ENCODE data around the gene TUBA4B.

Gene TUBA4B

GRCh38 chr2:219291910-219292490 is 39.0 kb downstream of the TUBA4B start:
- Histone ChIP-seq H3K36me3 (ENCODE audit: insufficient read depth, low read length) (no peaks in the 10 kb centered on the region), H3K9me3 (ENCODE audit: low read depth, low read length) (no peaks in the 10 kb centered on the region), H3K4me3 (no peak overlapping the region), H3K9ac (ENCODE audit: insufficient read length) (no peak overlapping the region), H3K27ac (no peak overlapping the region)
- DNase-seq (ENCODE audit: low read depth, low spot score), result no peak
- TF ChIP-seq EZH2 (IDR thresholded peaks at IDR 0.05), result no peak
- TF ChIP-seq FOXP2 (optimal IDR thresholded peaks at IDR 0.05; ENCODE audit: control extremely low read depth, extremely low read length, insufficient read depth), result no peak
- TF ChIP-seq POLR2AphosphoS5 (IDR thresholded peaks at IDR 0.05; ENCODE audit: borderline replicate concordance, low read depth, low read length), result no peak

- H3K27ac ChIP-seq, result no peak overlapping the region
- H3K9ac ChIP-seq (ENCODE audit: insufficient read length), result no peak overlapping the region
- no peak for TF ChIP-seq POLR2AphosphoS5 (IDR thresholded peaks at IDR 0.05; ENCODE audit: borderline replicate concordance, low read depth, low read length)
- no peak for TF ChIP-seq FOXP2 (optimal IDR thresholded peaks at IDR 0.05; ENCODE audit: control extremely low read depth, extremely low read length, insufficient read depth)
- TF ChIP-seq EZH2 (IDR thresholded peaks at IDR 0.05), result no peak
- no peaks in the 10 kb centered on the region for H3K9me3 ChIP-seq (ENCODE audit: low read depth, low read length)
- no peak overlapping the region for H3K4me3 ChIP-seq
- no peaks in the 10 kb centered on the region for H3K36me3 ChIP-seq (ENCODE audit: insufficient read depth, low read length)
- no peak for DNase-seq (ENCODE audit: low read depth, low spot score)
Measured at GRCh38 chr2:219292616-219293015, 39.6 kb downstream of the TUBA4B start.

- no peak overlapping the region for H3K4me3 ChIP-seq
- TF ChIP-seq EZH2 (IDR thresholded peaks at IDR 0.05), result no peak
- TF ChIP-seq POLR2AphosphoS5 (IDR thresholded peaks at IDR 0.05; ENCODE audit: borderline replicate concordance, low read depth, low read length), result no peak
- no peak for TF ChIP-seq FOXP2 (optimal IDR thresholded peaks at IDR 0.05; ENCODE audit: control extremely low read depth, extremely low read length, insufficient read depth)
- no peaks in the 10 kb centered on the region for H3K36me3 ChIP-seq (ENCODE audit: insufficient read depth, low read length)
- no peak overlapping the region for H3K27ac ChIP-seq
- H3K9ac ChIP-seq (ENCODE audit: insufficient read length), result no peak overlapping the region
- DNase-seq (ENCODE audit: low read depth, low spot score), result no peak
- H3K9me3 ChIP-seq (ENCODE audit: low read depth, low read length), result no peaks in the 10 kb centered on the region
Measured at GRCh38 chr2:219293736-219294231, 40.7 kb downstream of the TUBA4B start.

- no peaks in the 10 kb centered on the region for H3K9me3 ChIP-seq (ENCODE audit: low read depth, low read length)
- TF ChIP-seq POLR2AphosphoS5 (IDR thresholded peaks at IDR 0.05; ENCODE audit: borderline replicate concordance, low read depth, low read length), result peak; percentile 28; the same call in 1 of the 2 replicates
- TF ChIP-seq EZH2 (IDR thresholded peaks at IDR 0.05), result no peak
- H3K4me3 ChIP-seq, result peak overlapping the region; percentile 77
- no peaks in the 10 kb centered on the region for H3K36me3 ChIP-seq (ENCODE audit: insufficient read depth, low read length)
- H3K9ac ChIP-seq (ENCODE audit: insufficient read length), result peak overlapping the region; percentile 54
- DNase-seq (ENCODE audit: low read depth, low spot score), result peak; percentile 28
- H3K27ac ChIP-seq, result no peak overlapping the region
Measured at GRCh38 chr2:219294356-219295351, 41.6 kb downstream of the TUBA4B start.

- no peak for TF ChIP-seq FOXP2 (optimal IDR thresholded peaks at IDR 0.05; ENCODE audit: control extremely low read depth, extremely low read length, insufficient read depth)
- TF ChIP-seq EZH2 (IDR thresholded peaks at IDR 0.05), result no peak
- TF ChIP-seq POLR2AphosphoS5 (IDR thresholded peaks at IDR 0.05; ENCODE audit: borderline replicate concordance, low read depth, low read length), result no peak
- H3K9me3 ChIP-seq (ENCODE audit: low read depth, low read length), result no peaks in the 10 kb centered on the region
- no peak overlapping the region for H3K4me3 ChIP-seq
- no peaks in the 10 kb centered on the region for H3K36me3 ChIP-seq (ENCODE audit: insufficient read depth, low read length)
- no peak for DNase-seq (ENCODE audit: low read depth, low spot score)
- H3K9ac ChIP-seq (ENCODE audit: insufficient read length), result no peak overlapping the region
- H3K27ac ChIP-seq, result no peak overlapping the region
Measured at GRCh38 chr2:219296142-219296541, 43.1 kb downstream of the TUBA4B start.

- H3K36me3 ChIP-seq (ENCODE audit: insufficient read depth, low read length), result no peaks in the 10 kb centered on the region
- H3K4me3 ChIP-seq, result no peak overlapping the region
- no peak overlapping the region for H3K27ac ChIP-seq
- no peak overlapping the region for H3K9ac ChIP-seq (ENCODE audit: insufficient read length)
- TF ChIP-seq EZH2 (IDR thresholded peaks at IDR 0.05), result no peak
- no peak for TF ChIP-seq FOXP2 (optimal IDR thresholded peaks at IDR 0.05; ENCODE audit: control extremely low read depth, extremely low read length, insufficient read depth)
- no peak for TF ChIP-seq POLR2AphosphoS5 (IDR thresholded peaks at IDR 0.05; ENCODE audit: borderline replicate concordance, low read depth, low read length)
- H3K9me3 ChIP-seq (ENCODE audit: low read depth, low read length), result no peaks in the 10 kb centered on the region
- DNase-seq (ENCODE audit: low read depth, low spot score), result no peak
Measured at GRCh38 chr2:219296631-219297391, 43.8 kb downstream of the TUBA4B start.

- H3K9ac ChIP-seq (ENCODE audit: insufficient read length), result no peak overlapping the region
- no peak overlapping the region for H3K4me3 ChIP-seq
- H3K9me3 ChIP-seq (ENCODE audit: low read depth, low read length), result no peaks in the 10 kb centered on the region
- TF ChIP-seq POLR2AphosphoS5 (IDR thresholded peaks at IDR 0.05; ENCODE audit: borderline replicate concordance, low read depth, low read length), result no peak
- no peak for TF ChIP-seq FOXP2 (optimal IDR thresholded peaks at IDR 0.05; ENCODE audit: control extremely low read depth, extremely low read length, insufficient read depth)
- TF ChIP-seq EZH2 (IDR thresholded peaks at IDR 0.05), result no peak
- no peak overlapping the region for H3K27ac ChIP-seq
- no peaks in the 10 kb centered on the region for H3K36me3 ChIP-seq (ENCODE audit: insufficient read depth, low read length)
- DNase-seq (ENCODE audit: low read depth, low spot score), result no peak
Measured at GRCh38 chr2:219297766-219298456, 44.9 kb downstream of the TUBA4B start.
